Inflammatory macrophage (primary cell): ENCODE results near the gene SPOCK1.
A peak's percentile ranks its signal among the peaks of the same experiment; 100 is the strongest.
"Not testable (repeated sequence)": the region's sequence is repeated elsewhere in the genome, so short reads cannot be mapped to it uniquely, and the experiment has no call there.

ENCODE experiments used
- DNase-seq, 2 donors: peaks; one replicate each; pipeline ENCODE4 v3.0.0-alpha.2; 2020 to 2022

SPOCK1 gene

DNA sequence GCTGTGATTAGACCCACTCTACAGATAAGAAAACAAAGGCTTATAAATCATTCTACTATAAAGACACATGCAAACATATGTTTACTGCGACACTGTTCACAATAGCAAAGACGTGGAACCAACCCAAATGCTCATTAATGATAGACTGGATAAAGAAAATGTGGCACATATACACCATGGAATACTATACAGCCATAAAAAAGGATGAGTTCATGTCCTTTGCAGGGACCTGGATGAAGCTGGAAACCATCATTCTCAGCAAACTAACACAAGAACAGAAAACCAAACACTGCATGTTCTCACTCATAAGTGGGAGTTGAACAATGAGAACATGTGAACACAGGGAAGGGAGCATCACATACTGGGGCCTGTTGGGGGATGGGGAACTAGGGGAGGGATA, 240.0 kb downstream of the SPOCK1 start:
- DNase-seq: not testable (repeated sequence)

- no peak for DNase-seq
These were observed 244.7 kb downstream of the SPOCK1 start for GRCh38 chr5:137254119-137255090.

DNA sequence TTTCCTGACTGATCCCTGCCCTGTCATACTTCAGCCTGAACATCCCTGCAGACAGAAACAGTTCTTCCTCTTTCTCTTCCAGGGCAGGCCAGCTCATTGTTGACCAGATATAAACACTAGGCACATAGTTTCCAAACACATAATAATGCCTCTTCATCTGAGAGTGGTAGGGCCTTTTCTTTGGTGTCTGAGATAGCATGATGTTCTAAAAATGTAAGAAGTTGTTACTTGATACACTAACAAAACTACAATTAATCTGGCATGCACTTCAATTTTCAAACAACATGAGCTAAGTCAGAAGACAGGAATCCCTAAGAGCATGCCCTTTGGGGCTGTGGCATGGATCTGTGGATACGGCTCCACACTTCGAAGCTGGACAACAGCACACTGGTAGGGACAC, 246.6 kb downstream of the SPOCK1 start:
- DNase-seq: no peak

GRCh38 chr5:137250421-137250820, 248.7 kb downstream of the SPOCK1 start:
- DNase-seq: no peak

DNA sequence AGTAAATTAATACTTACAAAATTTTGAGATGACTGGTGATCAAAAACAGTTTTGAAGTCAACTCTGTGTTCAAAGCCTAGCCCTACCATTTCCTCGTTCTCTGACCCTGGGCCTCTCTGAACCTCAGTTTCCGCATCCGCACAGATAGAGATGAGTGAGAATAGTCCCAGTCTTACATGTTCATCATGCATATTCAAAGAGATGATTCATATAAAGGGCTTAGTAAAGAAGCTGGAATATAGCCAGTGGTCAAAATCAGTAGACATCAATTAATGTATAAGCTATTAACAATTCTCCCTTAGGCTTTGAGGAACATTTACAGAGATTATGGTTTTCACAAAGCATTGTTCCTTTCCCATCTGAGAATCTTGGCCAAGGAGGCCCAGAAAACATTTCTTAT, 250.6 kb downstream of the SPOCK1 start:
- no peak for DNase-seq

GRCh38 chr5:137245438-137245837, 253.7 kb downstream of the SPOCK1 start:
- no peak for DNase-seq

- no peak for DNase-seq
These were observed 258.8 kb downstream of the SPOCK1 start for GRCh38 chr5:137240285-137240684.

DNA sequence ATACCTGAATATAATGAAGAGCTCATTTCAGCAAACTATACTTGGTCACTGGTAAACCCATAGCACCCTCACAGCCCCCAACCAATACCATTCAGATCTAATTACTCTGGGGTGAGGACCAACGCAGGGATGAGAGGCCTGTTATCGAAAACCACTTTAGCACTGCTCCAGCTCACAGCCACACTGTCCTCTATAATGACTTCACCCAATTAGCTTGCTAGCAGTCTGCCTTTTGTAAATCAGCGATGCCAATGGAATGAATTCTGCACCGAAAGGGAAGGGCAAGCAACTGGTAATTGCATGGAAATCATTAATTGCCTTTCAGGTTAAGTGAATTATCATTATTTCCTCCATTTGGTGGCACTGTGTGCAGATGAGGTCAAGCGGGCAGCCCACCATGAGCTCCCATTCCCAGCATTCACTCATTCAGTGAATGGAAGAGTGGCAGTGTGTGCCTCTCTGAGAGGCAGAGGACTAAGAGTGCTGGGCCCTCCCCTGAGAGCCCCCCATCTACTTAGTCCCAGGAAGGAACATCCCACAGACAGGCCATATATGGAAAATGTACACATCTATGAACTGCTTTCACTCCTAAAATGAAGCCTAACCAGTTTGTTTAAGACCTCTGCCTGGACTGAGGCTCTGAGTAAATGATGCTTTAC, 262.1 kb downstream of the SPOCK1 start:
- DNase-seq: no peak

- no peak for DNase-seq
These were observed 262.9 kb downstream of the SPOCK1 start for GRCh38 chr5:137236252-137236651.

GRCh38 chr5:137234973-137235943, 263.9 kb downstream of the SPOCK1 start:
- no peak for DNase-seq

DNA sequence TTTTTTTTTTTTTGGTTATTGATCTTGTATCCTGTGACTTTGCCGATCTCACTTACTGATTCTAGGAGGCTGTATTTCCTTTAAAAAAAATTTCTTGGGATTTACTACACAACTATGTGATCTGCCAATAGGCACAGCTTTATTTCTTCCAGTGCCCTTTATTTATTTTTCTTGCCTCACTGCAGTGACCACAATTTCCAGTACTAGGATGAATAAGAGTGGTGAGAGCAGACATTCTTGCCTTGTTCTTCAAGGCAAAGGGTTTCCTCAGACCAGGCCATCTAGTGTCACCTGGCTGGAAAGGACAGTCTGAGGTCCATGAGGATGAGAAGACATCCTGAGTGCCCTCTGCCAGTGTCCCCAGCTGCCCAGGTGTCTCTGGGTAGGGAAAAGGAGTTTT, 265.4 kb downstream of the SPOCK1 start:
- DNase-seq: no peak

- DNase-seq: not testable (repeated sequence)
These were observed 265.8 kb downstream of the SPOCK1 start for GRCh38 chr5:137233304-137233703.

DNA sequence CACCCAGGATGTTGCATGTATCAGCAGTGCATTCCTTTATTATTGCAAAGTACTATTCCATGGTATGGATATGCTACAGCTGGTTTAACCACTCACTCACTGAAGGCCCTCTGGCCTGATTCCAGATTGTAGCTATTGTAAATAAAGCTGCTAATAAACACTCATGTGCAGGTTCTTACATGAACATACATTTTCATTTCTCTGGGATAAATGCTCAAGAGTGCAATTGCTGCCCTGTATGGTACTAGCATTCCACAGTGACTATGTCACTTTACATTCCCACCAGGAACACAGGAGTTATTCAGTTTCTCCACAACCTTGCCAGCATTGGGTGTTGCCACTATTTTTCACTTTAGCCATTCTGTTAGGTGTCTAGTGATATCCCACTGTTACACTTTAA, 267.6 kb downstream of the SPOCK1 start:
- DNase-seq: no peak

GRCh38 chr5:137228816-137229215, 270.3 kb downstream of the SPOCK1 start:
- DNase-seq: no peak

- no peak for DNase-seq
These were observed 273.0 kb downstream of the SPOCK1 start for GRCh38 chr5:137226081-137226480.

- no peak for DNase-seq
These were observed 275.5 kb downstream of the SPOCK1 start for GRCh38 chr5:137223324-137224295.

GRCh38 chr5:137221943-137222342, 277.2 kb downstream of the SPOCK1 start:
- no peak for DNase-seq

- peak; percentile 14 to 47 for DNase-seq
These were observed 278.6 kb downstream of the SPOCK1 start for GRCh38 chr5:137220523-137220927.

GRCh38 chr5:137218896-137219295, 280.2 kb downstream of the SPOCK1 start:
- no peak for DNase-seq

DNA sequence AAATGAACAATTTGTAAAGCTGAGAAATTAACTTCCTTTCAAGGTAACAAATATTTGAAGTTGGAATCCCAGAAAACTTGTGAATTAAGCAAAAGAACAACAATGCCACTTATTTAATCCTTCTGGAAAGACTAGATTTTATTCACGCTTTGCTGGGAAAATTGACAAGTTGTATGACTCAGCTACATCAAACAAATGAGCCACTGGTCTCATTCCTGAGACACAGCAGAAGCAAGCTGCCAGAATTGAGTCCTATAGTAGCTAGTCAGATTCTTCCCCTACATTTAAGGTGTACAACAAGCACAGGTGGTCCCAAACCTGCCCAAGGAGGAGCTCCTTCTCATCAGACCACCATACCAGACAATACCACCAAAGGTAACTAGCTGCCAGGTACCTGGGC, 280.7 kb downstream of the SPOCK1 start:
- DNase-seq: no peak

- DNase-seq: no peak
These were observed 281.4 kb downstream of the SPOCK1 start for GRCh38 chr5:137217599-137218200.
